ENCODE data around the gene DCBLD1. TPM values are rescaled to one million over a fixed set of nuclear protein-coding genes. Genes with fewer than 3 reads are reported as not detected.

Gene DCBLD1
- total and polyA plus RNA-seq, 2 donors (not counting 3 experiments of a cell fraction or from before 2014, with no cell fraction given): 30.2 to 44.3 TPM

- CTCF ChIA-PET: interaction anchor here (0.7 to 1.9 kb wide), 3 partner anchors 18 to 123 kb away, joined by 3 to 7 read pairs (median 3); no protein-coding TSS in a partner anchor
- no peak for FAIRE-seq
Observed at GRCh38 chr6:117573006-117573680, 90.7 kb downstream of the DCBLD1 start.

More at GRCh38 chr6:117573006-117573680, 90.7 kb downstream of the DCBLD1 start:
- dilution Hi-C loops (cut with MboI; ENCODE audit: extremely low pct_ligation_motif_present, low sequenced_read_pairs) (no loop called here), intact Hi-C loops (cut with micrococcal nuclease) (no loop called here)
- H3K27ac ChIP-seq (ENCODE audit: insufficient read depth, low read depth, low read length): no peak overlapping the region
- no peaks in the 10 kb centered on the region for H4K20me1 ChIP-seq (replicated peaks; ENCODE audit: control insufficient read depth, extremely low read depth, insufficient read depth, low read length)
- H3K36me3 ChIP-seq (ENCODE audit: control insufficient read depth in 2 of 2, extremely low read depth in 1 of 2, insufficient read depth in 2 of 2, low read length in 2 of 2): peaks cover 2 to 10% of the 10 kb centered on the region in 2 experiments
- H3K9me1 ChIP-seq (replicated peaks; ENCODE audit: control insufficient read depth, extremely low read depth, insufficient read depth, low read length): no peaks in the 10 kb centered on the region
- no TSS peak for BruUV-seq (replicated peaks)
- TF ChIP-seq MAX (IDR thresholded peaks at IDR 0.05; ENCODE audit: insufficient read depth, insufficient read length) (no peak), FOS (IDR thresholded peaks at IDR 0.05; ENCODE audit: borderline replicate concordance, insufficient read depth, low read length) (no peak), EZH2 (IDR thresholded peaks at IDR 0.05; ENCODE audit: borderline replicate concordance, low read depth, low read length, severe bottlenecking) (no peak), POLR2A (IDR thresholded peaks at IDR 0.05; ENCODE audit: low read depth, low read length) (no peak), GATA2 (IDR thresholded peaks at IDR 0.05; ENCODE audit: insufficient read depth, insufficient read length, low read depth, low read length) (no peak), POLR2AphosphoS5 (IDR thresholded peaks at IDR 0.05; ENCODE audit: insufficient read depth, low read depth, low read length) (no peak), MYC (IDR thresholded peaks at IDR 0.05; ENCODE audit: low read depth, low read length) (no peak), JUN (IDR thresholded peaks at IDR 0.05; ENCODE audit: borderline replicate concordance, insufficient read depth, insufficient read length, low read depth) (no peak), CTCF (IDR thresholded peaks at IDR 0.05; ENCODE audit: extremely low read depth in 1 of 2, insufficient read depth in 1 of 2, low read depth in 1 of 2, low read length in 2 of 2) (no peak)
- no peaks in the 10 kb centered on the region for H3K79me2 ChIP-seq (ENCODE audit: control insufficient read depth, insufficient read depth, low read length)
- H3K4me3 ChIP-seq (replicated peaks in 1 of 3; ENCODE audit: insufficient read depth in 1 of 3, low read depth in 1 of 3, low read length in 3 of 3): no peak overlapping the region
- no peaks in the 10 kb centered on the region for H3K27me3 ChIP-seq (ENCODE audit: control insufficient read depth in 2 of 2, insufficient read depth in 2 of 2, low read length in 2 of 2)
- no peaks in the 10 kb centered on the region for H3K9me3 ChIP-seq (replicated peaks; ENCODE audit: control insufficient read depth, insufficient read depth, low read length)
- no peak overlapping the region for H2AFZ ChIP-seq (ENCODE audit: low read depth, low read length)
- H3K9ac ChIP-seq (replicated peaks; ENCODE audit: extremely low read depth, insufficient read depth, low read length): no peak overlapping the region
- POLR2A ChIA-PET: no interaction called here
- no peaks in the 10 kb centered on the region for H3K4me1 ChIP-seq (ENCODE audit: control insufficient read depth, extremely low read depth, insufficient read depth, low read length)
- no peak overlapping the region for H3K4me2 ChIP-seq (ENCODE audit: insufficient read depth, low read length)
- no peak for DNase-seq (ENCODE audit: low read depth, low spot score)

Data from endothelial cell of umbilical vein (primary cell).